ENCODE measurements around the gene TMEM186. TPM values are rescaled to one million over a fixed set of nuclear protein-coding genes. Genes with fewer than 3 reads are reported as not detected.

Gene TMEM186
- total and polyA plus RNA-seq, 9 of the 15 experiments (the other 6 are each of a cell fraction or from before 2014, with no cell fraction given), result 10.1 to 33.4 (median 16.4) TPM

DNA sequence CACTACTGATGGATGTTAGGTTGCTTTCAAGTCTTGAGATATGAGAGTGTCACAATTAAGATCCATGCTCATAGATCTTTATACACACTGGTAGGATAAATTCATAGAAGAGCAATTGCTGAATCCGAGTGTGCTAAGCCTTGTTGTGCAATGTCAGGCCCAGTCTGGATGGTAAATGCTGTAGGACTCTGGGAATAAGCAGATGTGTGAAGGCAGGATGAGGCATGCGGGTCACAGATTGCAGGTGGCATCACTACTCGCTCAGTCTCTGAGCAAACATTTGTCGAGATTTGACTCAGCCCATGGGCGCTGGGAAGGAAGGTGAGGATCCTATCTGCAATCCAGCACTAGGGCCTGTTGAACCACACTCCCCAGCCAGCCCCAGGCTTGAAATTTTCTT lies 40.7 kb downstream of the TMEM186 start:
- Histone ChIP-seq H3K27me3 (ENCODE audit: control insufficient read depth in 2 of 2, insufficient read depth in 2 of 2, low read length in 2 of 2) (peaks cover 17 to 53% of the 10 kb centered on the region in 2 experiments), H3K4me1 (replicated peaks in 1 of 2; ENCODE audit: control insufficient read depth in 2 of 2, insufficient read depth in 2 of 2, low read length in 2 of 2) (no peaks in the 10 kb centered on the region), H3K9ac (ENCODE audit: insufficient read depth in 1 of 2, low read depth in 2 of 2, low read length in 2 of 2) (no peak overlapping the region), H3K4me2 (ENCODE audit: insufficient read depth, low read length) (no peak overlapping the region), H3K4me3 (no peak overlapping the region), H4K20me1 (replicated peaks; ENCODE audit: control insufficient read depth, insufficient read depth, low read length) (0 out of 2 replicates have a peak, but pooled peaks cover 3% of the 10 kb centered on the region), H2AFZ (ENCODE audit: low read depth, low read length) (no peak overlapping the region), H3K36me3 (ENCODE audit: control insufficient read depth, insufficient read depth, low read length) (no peaks in the 10 kb centered on the region), H3K27ac (ENCODE audit: extremely low read depth, low read depth, low read length) (no peak overlapping the region), H3K79me2 (ENCODE audit: control insufficient read depth, insufficient read depth, low read length) (no peaks in the 10 kb centered on the region), H3K9me1 (ENCODE audit: control insufficient read depth, insufficient read depth, low read length) (no peaks in the 10 kb centered on the region), H3K9me3 (replicated peaks; ENCODE audit: control insufficient read depth, insufficient read depth, low read depth, low read length) (no peaks in the 10 kb centered on the region)
- no peak for ATAC-seq
- no peak for TF ChIP-seq HEY1 (CRISPR knock-in tag; IDR thresholded peaks at IDR 0.05; ENCODE audit: borderline replicate concordance)
- TF ChIP-seq ATF6 (CRISPR knock-in tag; IDR thresholded peaks at IDR 0.05), result no peak
- TF ChIP-seq HDAC2 (IDR thresholded peaks at IDR 0.05), result no peak
- in situ Hi-C loops (cut with MboI) (no loop called here), intact Hi-C loops (cut with micrococcal nuclease) (no loop called here)
- 13% methylated on average over 5 of the region's 5 CpGs for WGBS (ENCODE audit: insufficient coverage, low coverage, missing lambda C conversion rate)
- ChIA-PET POLR2A (no interaction called here), CTCF (ENCODE audit: low intra/inter-chr PET ratio) (no interaction called here)
- DNase-seq (ENCODE audit: extremely low read depth in 1 of 4, low spot score in 3 of 4), result no peak
- BruUV-seq (replicated peaks), result no TSS peak
- FAIRE-seq, result no peak

DNA sequence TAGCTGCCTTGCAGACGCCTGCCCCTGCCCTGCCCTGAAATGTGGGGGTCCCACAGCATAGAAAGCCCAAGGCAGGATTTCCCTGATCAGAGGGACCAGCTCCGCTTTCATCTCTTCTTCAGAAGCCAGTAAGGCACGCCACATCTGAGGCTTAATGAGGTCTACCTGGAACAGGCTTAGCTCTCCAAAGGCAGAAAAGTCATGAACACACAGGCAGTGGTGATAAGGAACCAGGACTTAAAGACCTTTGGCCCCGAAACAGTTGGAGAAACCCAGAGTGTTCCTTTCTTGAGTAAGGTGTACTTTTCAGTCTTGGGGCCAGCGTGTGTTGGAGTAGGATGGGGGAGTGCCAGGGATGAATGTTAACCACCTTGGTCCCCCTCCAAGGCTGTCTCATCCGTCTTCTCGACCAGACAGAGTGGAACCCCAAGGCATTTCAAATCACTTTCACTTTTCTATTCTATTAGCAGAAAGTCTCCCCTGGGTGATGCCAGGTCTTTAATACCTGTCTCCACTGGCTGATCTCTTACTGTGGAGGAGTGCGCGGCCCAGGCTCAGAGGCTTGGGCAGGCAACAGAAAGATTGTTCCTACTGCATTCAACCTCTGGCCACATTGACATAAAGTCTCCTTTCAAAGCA lies 43.9 kb downstream of the TMEM186 start:
- Histone ChIP-seq H3K9me1 (ENCODE audit: control insufficient read depth, insufficient read depth, low read length) (no peaks in the 10 kb centered on the region), H4K20me1 (replicated peaks; ENCODE audit: control insufficient read depth, insufficient read depth, low read length) (0 out of 2 replicates have a peak, but pooled peaks cover 7% of the 10 kb centered on the region), H3K27ac (ENCODE audit: extremely low read depth, low read depth, low read length) (no peak overlapping the region), H3K4me1 (replicated peaks in 1 of 2; ENCODE audit: control insufficient read depth in 2 of 2, insufficient read depth in 2 of 2, low read length in 2 of 2) (no peaks in the 10 kb centered on the region), H3K36me3 (ENCODE audit: control insufficient read depth, insufficient read depth, low read length) (no peaks in the 10 kb centered on the region), H3K27me3 (ENCODE audit: control insufficient read depth in 2 of 2, insufficient read depth in 2 of 2, low read length in 2 of 2) (peaks cover 14 to 44% of the 10 kb centered on the region in 2 experiments), H3K79me2 (ENCODE audit: control insufficient read depth, insufficient read depth, low read length) (no peaks in the 10 kb centered on the region), H3K4me2 (ENCODE audit: insufficient read depth, low read length) (no peak overlapping the region), H3K9ac (ENCODE audit: insufficient read depth in 1 of 2, low read depth in 2 of 2, low read length in 2 of 2) (no peak overlapping the region), H2AFZ (ENCODE audit: low read depth, low read length) (no peak overlapping the region), H3K9me3 (replicated peaks; ENCODE audit: control insufficient read depth, insufficient read depth, low read depth, low read length) (no peaks in the 10 kb centered on the region), H3K4me3 (no peak overlapping the region)
- ATAC-seq, result no peak
- DNase-seq (ENCODE audit: extremely low read depth in 1 of 4, low spot score in 3 of 4), result no peak
- BruUV-seq (replicated peaks), result no TSS peak
- peak; percentile 15 for FAIRE-seq
- CTCF ChIA-PET (ENCODE audit: low intra/inter-chr PET ratio), result no interaction called here
- intact Hi-C loops (cut with micrococcal nuclease) (no loop called here), in situ Hi-C loops (cut with MboI) (no loop called here)
- POLR2A ChIA-PET, result no interaction called here
- WGBS (ENCODE audit: insufficient coverage, low coverage, missing lambda C conversion rate), result 3% methylated on average over 9 of the region's 9 CpGs
- TF ChIP-seq ADNP (tag; IDR thresholded peaks at IDR 0.05) (no peak), FOXO4 (CRISPR knock-in tag; IDR thresholded peaks at IDR 0.05) (no peak), MTA1 (IDR thresholded peaks at IDR 0.05; ENCODE audit: borderline replicate concordance) (no peak), CBX5 (IDR thresholded peaks at IDR 0.05; ENCODE audit: borderline replicate concordance, low read depth) (no peak), ZNF512 (tag; IDR thresholded peaks at IDR 0.05) (no peak), SNIP1 (IDR thresholded peaks at IDR 0.05; ENCODE audit: low read depth) (no peak), ELF4 (CRISPR knock-in tag; IDR thresholded peaks at IDR 0.05) (no peak), ZNF143 (CRISPR knock-in tag; IDR thresholded peaks at IDR 0.05) (no peak)

Data from K562 (cell line).